OCI-LY7 (cell line): ENCODE results near the gene ARVCF.

Experiments
- EZH2phosphoT487 ChIP-seq: fragments of 200-600 bp; sonication (generic); IDR thresholded peaks from 2 replicates; pipeline ENCODE4 v1.6.1; 2018; ENCODE audit warnings: low read depth, borderline replicate concordance, mild to moderate bottlenecking, mixed run types, antibody characterized with exemption, low read length, moderate library complexity, mixed read lengths
- TF ChIP-seq, protein P1 (sequence below): fragments of 200-600 bp; sonication (generic); conservative IDR thresholded peaks from 2 replicates; pipeline ENCODE4 v1.5.1; 2014; ENCODE audit warnings: mild to moderate bottlenecking, antibody characterized with exemption, low read length, moderate library complexity, mixed read lengths

DNA sequence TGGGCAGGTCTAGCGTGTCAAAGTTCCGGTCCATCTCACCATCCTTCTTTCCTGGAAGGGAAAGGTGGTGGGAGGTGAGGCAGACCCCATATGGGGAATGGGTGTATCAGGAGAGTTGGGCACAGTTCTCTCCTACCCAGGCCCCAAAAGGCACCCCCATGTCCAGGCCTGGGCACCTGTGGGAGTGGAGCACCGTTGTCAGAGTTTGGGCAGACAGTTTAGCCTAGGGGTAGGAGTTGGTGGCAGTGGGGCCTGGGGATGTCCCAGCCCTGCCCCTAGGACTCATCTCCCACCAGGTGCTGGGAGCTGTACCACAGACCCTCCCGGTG is 41.0 kb downstream of the ARVCF start:
- TF ChIP-seq, protein P1, sequence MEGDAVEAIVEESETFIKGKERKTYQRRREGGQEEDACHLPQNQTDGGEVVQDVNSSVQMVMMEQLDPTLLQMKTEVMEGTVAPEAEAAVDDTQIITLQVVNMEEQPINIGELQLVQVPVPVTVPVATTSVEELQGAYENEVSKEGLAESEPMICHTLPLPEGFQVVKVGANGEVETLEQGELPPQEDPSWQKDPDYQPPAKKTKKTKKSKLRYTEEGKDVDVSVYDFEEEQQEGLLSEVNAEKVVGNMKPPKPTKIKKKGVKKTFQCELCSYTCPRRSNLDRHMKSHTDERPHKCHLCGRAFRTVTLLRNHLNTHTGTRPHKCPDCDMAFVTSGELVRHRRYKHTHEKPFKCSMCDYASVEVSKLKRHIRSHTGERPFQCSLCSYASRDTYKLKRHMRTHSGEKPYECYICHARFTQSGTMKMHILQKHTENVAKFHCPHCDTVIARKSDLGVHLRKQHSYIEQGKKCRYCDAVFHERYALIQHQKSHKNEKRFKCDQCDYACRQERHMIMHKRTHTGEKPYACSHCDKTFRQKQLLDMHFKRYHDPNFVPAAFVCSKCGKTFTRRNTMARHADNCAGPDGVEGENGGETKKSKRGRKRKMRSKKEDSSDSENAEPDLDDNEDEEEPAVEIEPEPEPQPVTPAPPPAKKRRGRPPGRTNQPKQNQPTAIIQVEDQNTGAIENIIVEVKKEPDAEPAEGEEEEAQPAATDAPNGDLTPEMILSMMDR = no peak
- TF ChIP-seq EZH2phosphoT487 = no peak
